ENCODE results near the gene NAA16. TPM values are rescaled to one million over a fixed set of nuclear protein-coding genes. Genes with fewer than 3 reads are reported as not detected.
A peak's percentile ranks its signal among the peaks of the same experiment; 100 is the strongest.

NAA16 gene
- total RNA-seq, 2 donors from 2014 or later = 28.3 to 36.3 TPM

GRCh38 chr13:41304551-41304950 lies 6.5 kb upstream of the NAA16 start:
- no peak for DNase-seq (ENCODE audit: low spot score)
- no peak overlapping the region for H3K27ac ChIP-seq
- no peaks in the 10 kb centered on the region for H3K27me3 ChIP-seq (replicated peaks; ENCODE audit: insufficient read depth)

GRCh38 chr13:41306271-41307145 lies 4.6 kb upstream of the NAA16 start:
- ATAC-seq (ENCODE audit: insufficient number of reproducible peaks, low FRiP score, low read depth) = no peak
- no peak for TF ChIP-seq CTCF (IDR thresholded peaks at IDR 0.05)

More at GRCh38 chr13:41304551-41304950, 6.5 kb upstream of the NAA16 start:
- TF ChIP-seq CTCF (IDR thresholded peaks at IDR 0.05) = no peak
- no peak for ATAC-seq (ENCODE audit: insufficient number of reproducible peaks, low FRiP score, low read depth)
- no peaks in the 10 kb centered on the region for H3K4me1 ChIP-seq (ENCODE audit: control insufficient read depth in 1 of 2, low read depth in 2 of 2)
- H3K36me3 ChIP-seq = no peaks in the 10 kb centered on the region
- no peaks in the 10 kb centered on the region for H3K9me3 ChIP-seq
- H3K4me3 ChIP-seq = no peak overlapping the region

GRCh38 chr13:41307884-41308640 lies 3.0 kb upstream of the NAA16 start:
- Histone ChIP-seq H3K27me3 (replicated peaks; ENCODE audit: insufficient read depth) (no peaks in the 10 kb centered on the region), H3K4me3 (no peak overlapping the region), H3K27ac (no peak overlapping the region), H3K4me1 (ENCODE audit: control insufficient read depth in 1 of 2, low read depth in 2 of 2) (peaks cover 2 to 11% of the 10 kb centered on the region in 2 donors), H3K9me3 (no peaks in the 10 kb centered on the region), H3K36me3 (no peaks in the 10 kb centered on the region)
- TF ChIP-seq CTCF (IDR thresholded peaks at IDR 0.05) = no peak
- ATAC-seq (ENCODE audit: insufficient number of reproducible peaks, low FRiP score, low read depth) (no peak), DNase-seq (ENCODE audit: low spot score) (no peak)

More at GRCh38 chr13:41306271-41307145, 4.6 kb upstream of the NAA16 start:
- H3K4me3 ChIP-seq = no peak overlapping the region
- no peaks in the 10 kb centered on the region for H3K9me3 ChIP-seq
- no peak for DNase-seq (ENCODE audit: low spot score)
- H3K36me3 ChIP-seq = no peaks in the 10 kb centered on the region
- peaks cover 0 to 4% of the 10 kb centered on the region in 2 donors for H3K4me1 ChIP-seq (ENCODE audit: control insufficient read depth in 1 of 2, low read depth in 2 of 2)
- no peaks in the 10 kb centered on the region for H3K27me3 ChIP-seq (replicated peaks; ENCODE audit: insufficient read depth)
- no peak overlapping the region for H3K27ac ChIP-seq

GRCh38 chr13:41311406-41312175 lies 524 bp downstream of the NAA16 start:
- no peak for DNase-seq (ENCODE audit: low spot score)
- peak; percentile 65 for ATAC-seq (ENCODE audit: insufficient number of reproducible peaks, low FRiP score, low read depth)
- Histone ChIP-seq H3K27ac (peak overlapping the region; percentile 80 to 85), H3K27me3 (replicated peaks; ENCODE audit: insufficient read depth) (no peaks in the 10 kb centered on the region), H3K4me1 (ENCODE audit: control insufficient read depth in 1 of 2, low read depth in 2 of 2) (peaks cover 7 to 31% of the 10 kb centered on the region in 2 donors), H3K36me3 (no peaks in the 10 kb centered on the region), H3K4me3 (peak overlapping the region; percentile 80), H3K9me3 (no peaks in the 10 kb centered on the region)
- TF ChIP-seq CTCF (IDR thresholded peaks at IDR 0.05) = no peak
